Effector memory CD8-positive, alpha-beta T cell (primary cell): Measurements from ENCODE around the gene MAP4K3.
"Not testable (repeated sequence)": the region's sequence is repeated elsewhere in the genome, so short reads cannot be mapped to it uniquely, and the experiment has no call there.

Source experiments
- ATAC-seq: fragments of 150-1000 bp; cut with Tn5 transposase; replicated peaks from 2 replicates; pipeline ENCODE4 v1.10.0; 2021; ENCODE audit warnings: mild to moderate bottlenecking, moderate library complexity
- DNase-seq, 3 experiments: peaks; one replicate each; pipeline ENCODE4 v3.0.0; 2021
- H3K27ac Mint-ChIP-seq, 2 donors: one replicate each; pipeline ENCODE4 v1.8.0; 2022; ENCODE audit warnings: mild to moderate bottlenecking in 2 of 2, mixed read lengths in 2 of 2, moderate library complexity in 2 of 2
- H3K27me3 Mint-ChIP-seq, 2 donors: one replicate each; pipeline ENCODE4 v1.8.0; 2022; ENCODE audit warnings: mixed read lengths in 2 of 2
- H3K36me3 Mint-ChIP-seq: one replicate; pipeline ENCODE4 v1.8.0; 2022; ENCODE audit warnings: mild to moderate bottlenecking, moderate library complexity, mixed read lengths; ENCODE audit not compliant: insufficient read depth
- H3K4me1 Mint-ChIP-seq, 2 donors: one replicate each; pipeline ENCODE4 v1.8.0; 2022; ENCODE audit warnings: low read depth in 2 of 2, mixed read lengths in 2 of 2
- H3K4me3 Mint-ChIP-seq, 2 donors: one replicate each; pipeline ENCODE4 v1.8.0; 2022; ENCODE audit warnings: mild to moderate bottlenecking in 2 of 2, mixed read lengths in 2 of 2, moderate library complexity in 2 of 2
- H3K9me3 Mint-ChIP-seq, 2 donors: one replicate each; pipeline ENCODE4 v1.8.0; 2022; ENCODE audit warnings: mixed read lengths in 2 of 2

The MAP4K3 gene

DNA sequence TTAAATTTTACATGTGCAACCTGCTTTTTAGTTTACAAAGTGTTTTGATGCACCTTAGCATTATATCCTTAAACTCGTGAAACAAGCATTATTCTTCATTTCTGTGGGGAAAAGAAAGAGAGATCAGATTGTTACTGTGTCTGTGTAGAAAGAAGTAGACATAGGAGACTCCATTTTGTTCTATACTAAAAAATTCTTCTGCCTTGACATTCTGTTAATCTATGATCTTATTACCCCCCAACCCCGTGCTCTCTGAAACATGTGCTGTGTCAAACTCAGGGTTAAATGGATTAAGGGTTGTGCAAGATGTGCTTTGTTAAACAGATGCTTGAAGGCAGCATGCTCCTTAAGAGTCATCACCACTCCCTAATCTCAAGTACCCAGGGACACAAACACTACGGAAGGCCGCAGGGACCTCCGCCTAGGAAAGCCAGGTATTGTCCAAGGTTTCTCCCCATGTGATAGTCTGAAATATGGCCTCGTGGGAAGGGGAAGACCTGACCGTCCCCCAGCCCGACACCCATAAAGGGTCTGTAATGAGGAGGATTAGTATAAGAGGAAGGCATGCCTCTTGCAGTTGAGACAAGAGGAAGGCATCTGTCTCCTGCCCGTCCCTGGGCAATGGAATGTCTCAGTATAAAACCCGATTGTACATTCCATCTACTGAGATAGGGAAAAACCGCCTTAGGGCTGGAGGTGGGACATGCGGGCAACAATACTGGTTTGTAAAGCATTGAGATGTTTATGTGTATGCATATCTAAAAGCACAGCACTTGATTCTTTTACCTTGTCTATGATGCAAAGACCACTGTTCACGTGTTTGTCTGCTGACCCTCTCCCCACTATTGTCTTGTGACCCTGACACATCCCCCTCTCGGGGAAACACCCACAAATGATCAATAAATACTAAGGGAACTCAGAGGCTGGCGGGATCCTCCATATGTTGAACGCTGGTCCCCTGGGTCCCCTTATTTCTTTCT is 115.7 kb downstream of the MAP4K3 start:
- not testable (repeated sequence) for H3K36me3 Mint-ChIP-seq, H3K9me3 Mint-ChIP-seq, H3K27ac Mint-ChIP-seq, H3K27me3 Mint-ChIP-seq, H3K4me1 Mint-ChIP-seq, H3K4me3 Mint-ChIP-seq, ATAC-seq, DNase-seq

DNA sequence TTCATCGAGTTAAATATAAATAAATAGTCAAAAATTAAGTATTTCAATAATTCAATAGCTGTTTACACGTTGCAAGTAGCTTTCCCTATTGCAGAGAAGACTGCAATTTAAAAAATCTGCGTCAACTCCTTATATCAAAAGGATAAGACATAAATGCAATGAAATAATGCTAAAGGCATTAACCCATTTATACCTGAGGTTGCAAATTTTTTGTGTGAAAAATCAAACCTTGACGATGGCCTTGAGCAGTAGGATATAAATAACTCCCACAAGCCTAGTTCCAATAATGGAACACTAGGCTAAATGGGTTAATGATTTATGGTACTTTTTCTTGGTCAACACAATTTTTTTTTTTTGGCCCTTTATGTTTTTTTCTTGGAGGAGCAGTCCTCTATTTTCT is 116.9 kb downstream of the MAP4K3 start:
- Mint-ChIP-seq H3K27me3 (no peaks in the 10 kb centered on the region), H3K9me3 (no peaks in the 10 kb centered on the region), H3K27ac (no peak overlapping the region), H3K36me3 (no peaks in the 10 kb centered on the region), H3K4me3 (no peak overlapping the region), H3K4me1 (no peaks in the 10 kb centered on the region)
- ATAC-seq (no peak), DNase-seq (no peak)

DNA sequence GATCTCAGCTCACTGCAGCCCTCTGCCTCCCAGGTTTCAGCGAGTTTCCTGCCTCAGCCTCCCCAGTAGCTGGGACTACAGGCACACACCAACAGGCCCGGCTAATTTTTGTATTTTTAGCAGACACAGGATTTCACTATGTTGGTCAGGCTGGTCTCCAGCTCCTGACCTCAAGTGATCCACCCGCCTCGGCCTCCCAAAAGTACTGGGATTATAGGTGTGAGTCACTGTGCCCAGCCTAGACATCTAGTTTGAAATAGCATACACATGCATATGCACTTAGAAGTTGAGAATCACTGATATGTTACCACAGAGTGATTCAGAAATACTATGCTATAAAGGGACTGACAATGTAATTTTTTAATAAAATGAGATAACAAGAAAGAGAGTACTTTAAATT is 123.5 kb downstream of the MAP4K3 start:
- H3K27me3 Mint-ChIP-seq: no peaks in the 10 kb centered on the region
- no peaks in the 10 kb centered on the region for H3K4me1 Mint-ChIP-seq
- no peak overlapping the region for H3K4me3 Mint-ChIP-seq
- H3K27ac Mint-ChIP-seq: no peak overlapping the region
- H3K9me3 Mint-ChIP-seq: no peaks in the 10 kb centered on the region
- no peak for ATAC-seq
- H3K36me3 Mint-ChIP-seq: no peaks in the 10 kb centered on the region
- DNase-seq: no peak

DNA sequence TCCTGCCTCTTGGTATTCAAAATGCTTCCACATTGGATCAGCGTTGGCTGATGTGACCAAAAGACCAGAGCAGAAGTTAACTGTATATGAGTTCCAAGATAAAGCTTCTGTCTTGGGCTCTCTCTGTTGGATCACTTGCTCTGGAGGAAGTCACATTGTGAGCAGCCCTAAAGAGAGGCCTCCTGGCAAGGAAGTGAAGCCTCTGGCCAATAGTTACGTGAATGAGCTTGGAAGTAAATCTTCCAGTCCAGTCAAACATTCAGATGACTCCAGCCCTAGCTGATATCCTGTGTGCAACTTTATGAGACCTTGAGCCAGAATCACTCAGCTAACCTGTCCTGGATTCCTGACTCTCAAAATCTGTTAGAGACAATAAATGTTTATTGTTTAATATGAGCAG is 125.6 kb downstream of the MAP4K3 start:
- no peaks in the 10 kb centered on the region for H3K36me3 Mint-ChIP-seq
- ATAC-seq (no peak), DNase-seq (no peak)
- no peak overlapping the region for H3K27ac Mint-ChIP-seq
- no peaks in the 10 kb centered on the region for H3K4me1 Mint-ChIP-seq
- no peaks in the 10 kb centered on the region for H3K27me3 Mint-ChIP-seq
- H3K9me3 Mint-ChIP-seq: no peaks in the 10 kb centered on the region
- H3K4me3 Mint-ChIP-seq: no peak overlapping the region

DNA sequence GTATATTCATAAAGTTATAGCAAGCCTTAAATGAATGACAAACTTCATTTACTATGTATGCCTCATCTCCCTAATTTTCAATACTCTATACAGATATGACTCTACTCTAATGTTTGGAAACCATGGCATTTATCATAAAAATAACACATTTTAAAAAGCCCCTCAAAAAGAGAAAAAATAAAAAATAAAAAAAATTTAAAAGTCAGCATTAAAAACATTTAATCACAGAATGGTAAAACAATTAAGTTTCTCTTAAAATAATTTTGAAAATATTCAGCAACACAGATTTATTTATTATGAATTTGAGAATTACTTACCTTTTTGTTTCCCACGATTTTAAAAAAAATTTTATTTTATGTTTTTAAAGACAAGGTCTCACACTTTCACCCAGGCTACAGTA is 128.3 kb downstream of the MAP4K3 start:
- H3K9me3 Mint-ChIP-seq: no peaks in the 10 kb centered on the region
- no peaks in the 10 kb centered on the region for H3K27me3 Mint-ChIP-seq
- no peaks in the 10 kb centered on the region for H3K4me1 Mint-ChIP-seq
- DNase-seq (no peak), ATAC-seq (no peak)
- no peaks in the 10 kb centered on the region for H3K36me3 Mint-ChIP-seq
- no peak overlapping the region for H3K4me3 Mint-ChIP-seq
- no peak overlapping the region for H3K27ac Mint-ChIP-seq

DNA sequence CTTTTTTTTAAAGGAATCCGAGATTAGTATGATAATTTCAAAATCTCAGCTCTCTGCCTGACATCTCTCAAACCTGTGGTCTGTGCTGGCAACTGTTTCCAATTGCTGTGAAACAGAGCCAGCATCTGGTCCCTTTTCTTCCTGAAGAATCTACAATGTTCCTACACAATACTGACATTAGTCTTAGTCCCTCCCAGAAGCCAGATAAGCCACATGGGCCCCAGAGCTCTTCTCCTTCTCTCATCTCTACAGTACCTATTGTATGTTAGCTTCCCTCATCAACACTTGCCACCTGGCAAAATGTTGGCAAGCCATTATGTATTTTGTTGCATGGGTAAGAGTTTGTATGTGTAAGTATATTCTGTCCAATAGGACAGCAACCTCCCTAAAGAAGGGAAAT is 130.5 kb downstream of the MAP4K3 start:
- no peaks in the 10 kb centered on the region for H3K4me1 Mint-ChIP-seq

DNA sequence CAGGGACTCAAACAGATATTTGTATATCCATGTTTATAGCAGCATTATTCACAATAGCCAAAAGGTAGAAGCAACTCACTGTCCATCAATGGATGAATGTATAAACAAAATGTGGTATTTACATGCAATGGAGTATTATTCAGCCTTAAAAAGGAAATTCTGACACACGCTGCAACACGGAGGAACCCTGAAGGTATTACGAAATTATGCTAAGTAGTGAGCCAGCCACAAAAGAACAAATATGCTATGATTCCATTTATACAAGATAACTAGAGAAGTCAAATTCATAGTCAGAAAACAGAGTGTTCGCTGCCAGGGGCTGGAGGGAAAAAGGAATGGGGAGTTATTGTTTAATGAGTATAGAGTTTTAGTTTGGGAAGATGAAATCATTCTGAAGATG is 132.4 kb downstream of the MAP4K3 start:
- ATAC-seq (no peak), DNase-seq (no peak)
- Mint-ChIP-seq H3K36me3 (no peaks in the 10 kb centered on the region), H3K27me3 (no peaks in the 10 kb centered on the region), H3K4me1 (no peaks in the 10 kb centered on the region), H3K4me3 (no peak overlapping the region), H3K9me3 (no peaks in the 10 kb centered on the region), H3K27ac (no peak overlapping the region)

More for the DNA sequence above, 130.5 kb downstream of the MAP4K3 start:
- no peak for ATAC-seq
- no peaks in the 10 kb centered on the region for H3K9me3 Mint-ChIP-seq
- H3K4me3 Mint-ChIP-seq: no peak overlapping the region
- no peak for DNase-seq
- H3K27ac Mint-ChIP-seq: no peak overlapping the region
- no peaks in the 10 kb centered on the region for H3K27me3 Mint-ChIP-seq
- no peaks in the 10 kb centered on the region for H3K36me3 Mint-ChIP-seq

DNA sequence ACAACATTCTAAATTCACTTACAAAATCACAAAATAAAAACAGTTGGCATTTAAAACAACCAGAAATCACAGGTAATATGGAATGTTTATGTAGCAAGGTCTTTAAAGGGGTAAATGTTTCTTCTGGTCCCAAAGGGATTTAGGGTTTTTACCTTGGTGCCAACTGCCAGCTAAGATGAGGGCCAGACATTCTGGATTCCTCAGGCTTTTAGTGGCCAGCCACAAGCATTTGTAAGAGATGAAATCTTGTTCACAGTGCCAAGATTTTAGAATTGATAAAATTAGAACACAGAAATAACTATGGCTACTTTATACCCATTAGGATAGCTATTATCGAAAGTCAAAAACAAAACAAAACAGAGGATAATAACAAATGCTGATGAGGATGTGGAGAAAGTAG is 132.9 kb downstream of the MAP4K3 start:
- no peak for DNase-seq
- no peaks in the 10 kb centered on the region for H3K36me3 Mint-ChIP-seq
- H3K4me3 Mint-ChIP-seq: no peak overlapping the region
- no peaks in the 10 kb centered on the region for H3K27me3 Mint-ChIP-seq
- ATAC-seq: no peak
- no peaks in the 10 kb centered on the region for H3K4me1 Mint-ChIP-seq
- no peaks in the 10 kb centered on the region for H3K9me3 Mint-ChIP-seq
- no peak overlapping the region for H3K27ac Mint-ChIP-seq

DNA sequence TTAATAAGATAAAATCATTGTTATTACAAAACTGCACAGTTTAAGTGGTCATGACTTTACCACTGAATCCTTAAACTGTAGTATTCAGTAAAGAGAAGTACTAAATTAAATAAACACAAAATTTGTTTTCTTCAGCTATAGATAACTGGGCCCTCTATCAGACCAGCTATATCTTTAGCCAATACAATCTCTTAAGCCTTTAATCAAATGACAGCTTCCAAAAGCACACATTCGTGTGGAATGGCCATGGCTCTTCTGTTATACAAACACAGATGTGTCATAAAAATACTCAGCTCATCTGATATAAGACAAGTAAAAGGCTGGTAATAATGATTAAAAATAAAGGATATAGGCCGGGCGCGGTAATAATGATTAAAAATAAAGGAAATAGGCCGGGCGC is 135.7 kb downstream of the MAP4K3 start:
- no peak for DNase-seq
- Mint-ChIP-seq H3K4me1 (no peaks in the 10 kb centered on the region), H3K9me3 (no peaks in the 10 kb centered on the region), H3K27me3 (no peaks in the 10 kb centered on the region), H3K36me3 (no peaks in the 10 kb centered on the region), H3K27ac (no peak overlapping the region), H3K4me3 (no peak overlapping the region)
- no peak for ATAC-seq

DNA sequence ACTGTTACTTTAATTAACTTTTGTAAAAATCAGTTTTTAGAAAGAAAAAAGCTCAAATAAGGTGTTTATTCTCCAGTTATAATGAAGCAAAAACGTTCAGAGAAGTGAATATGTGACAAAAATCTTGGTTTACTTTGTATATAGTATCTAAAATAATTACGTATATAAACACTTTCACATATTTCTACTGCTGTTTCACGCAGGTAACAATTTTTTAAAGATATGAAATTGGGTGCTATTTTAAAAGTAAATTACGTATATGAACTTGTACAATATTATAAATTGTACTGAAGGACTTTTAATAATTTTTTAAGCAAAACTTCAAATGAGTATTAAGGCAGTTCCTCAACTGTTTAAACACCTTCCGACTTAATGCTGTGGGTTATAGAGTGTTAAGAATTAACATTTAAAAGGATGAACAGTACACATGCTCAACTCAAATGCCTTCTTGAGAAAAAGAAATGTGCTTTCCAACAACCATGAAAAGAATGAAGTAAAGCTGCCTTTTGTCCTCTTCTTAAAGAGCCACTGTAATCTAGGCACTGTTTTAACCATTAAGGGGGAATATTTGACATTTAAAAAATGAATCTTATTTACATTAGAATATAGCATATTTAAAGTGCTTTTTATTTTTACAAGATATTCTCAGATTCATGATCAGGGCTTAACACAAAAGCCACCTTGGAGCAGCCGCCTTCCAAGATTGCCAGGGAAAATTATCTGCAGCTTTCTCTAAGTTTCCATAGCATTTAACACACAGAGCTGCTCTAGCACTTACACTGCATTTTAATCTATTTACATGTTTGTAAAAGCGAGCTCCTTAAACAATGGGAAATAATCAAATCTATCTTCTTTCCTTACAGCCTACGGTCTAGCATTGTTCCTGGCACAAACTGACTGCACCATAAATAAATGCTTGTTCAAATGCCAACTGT is 136.8 kb downstream of the MAP4K3 start:
- no peak overlapping the region for H3K27ac Mint-ChIP-seq
- no peak for ATAC-seq
- no peak for DNase-seq

DNA sequence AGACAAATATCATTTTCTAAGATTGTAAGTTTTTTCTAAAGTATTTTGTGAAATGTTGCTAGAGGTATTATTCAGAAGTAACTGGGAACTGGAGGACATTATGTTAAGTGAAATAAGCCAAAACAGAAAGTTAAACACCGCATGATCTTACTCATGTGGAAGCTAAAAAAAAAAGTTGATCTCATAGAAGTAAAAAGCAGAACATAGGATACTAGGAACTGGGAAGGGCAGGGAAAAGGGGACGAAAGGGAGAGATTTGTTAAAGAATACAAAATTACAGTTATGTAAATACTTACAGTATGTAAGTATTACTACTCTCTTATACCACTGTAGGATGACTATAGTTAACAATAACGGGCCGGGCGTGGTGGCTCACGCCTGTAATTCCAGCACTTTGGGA is 146.7 kb downstream of the MAP4K3 start:
- no peaks in the 10 kb centered on the region for H3K4me1 Mint-ChIP-seq
- H3K27ac Mint-ChIP-seq: no peak overlapping the region
- H3K27me3 Mint-ChIP-seq: no peaks in the 10 kb centered on the region

More for the DNA sequence above, 136.8 kb downstream of the MAP4K3 start:
- H3K36me3 Mint-ChIP-seq: no peaks in the 10 kb centered on the region
- H3K9me3 Mint-ChIP-seq: no peaks in the 10 kb centered on the region
- no peaks in the 10 kb centered on the region for H3K4me1 Mint-ChIP-seq
- H3K4me3 Mint-ChIP-seq: no peak overlapping the region
- H3K27me3 Mint-ChIP-seq: no peaks in the 10 kb centered on the region

DNA sequence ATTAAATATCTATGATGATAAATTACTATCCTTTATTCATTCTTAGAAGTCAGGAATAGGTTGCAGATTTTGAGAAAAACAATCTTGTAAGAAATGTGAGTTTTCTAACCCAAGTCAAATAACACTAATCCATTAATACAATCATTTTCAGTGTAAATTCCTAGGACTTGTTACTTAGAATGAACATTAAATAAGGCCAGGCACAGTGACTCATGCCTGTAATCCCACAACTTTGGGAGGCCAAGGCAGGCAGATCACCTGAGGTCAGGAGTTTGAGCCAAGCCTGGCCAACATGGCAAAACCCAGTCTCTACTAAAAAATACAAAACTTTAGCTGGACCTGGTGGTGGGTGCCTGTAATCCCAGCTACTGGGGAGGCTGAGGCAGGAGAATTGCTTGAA is 147.5 kb downstream of the MAP4K3 start:
- no peak overlapping the region for H3K4me3 Mint-ChIP-seq
- H3K27ac Mint-ChIP-seq: no peak overlapping the region
- H3K4me1 Mint-ChIP-seq: no peaks in the 10 kb centered on the region
- ATAC-seq: no peak
- peaks cover 13% of the 10 kb centered on the region for H3K36me3 Mint-ChIP-seq
- no peak for DNase-seq
- H3K9me3 Mint-ChIP-seq: no peaks in the 10 kb centered on the region
- no peaks in the 10 kb centered on the region for H3K27me3 Mint-ChIP-seq

More for the DNA sequence above, 146.7 kb downstream of the MAP4K3 start:
- ATAC-seq (no peak), DNase-seq (no peak)
- no peaks in the 10 kb centered on the region for H3K9me3 Mint-ChIP-seq
- H3K36me3 Mint-ChIP-seq: peaks cover 13% of the 10 kb centered on the region
- no peak overlapping the region for H3K4me3 Mint-ChIP-seq

DNA sequence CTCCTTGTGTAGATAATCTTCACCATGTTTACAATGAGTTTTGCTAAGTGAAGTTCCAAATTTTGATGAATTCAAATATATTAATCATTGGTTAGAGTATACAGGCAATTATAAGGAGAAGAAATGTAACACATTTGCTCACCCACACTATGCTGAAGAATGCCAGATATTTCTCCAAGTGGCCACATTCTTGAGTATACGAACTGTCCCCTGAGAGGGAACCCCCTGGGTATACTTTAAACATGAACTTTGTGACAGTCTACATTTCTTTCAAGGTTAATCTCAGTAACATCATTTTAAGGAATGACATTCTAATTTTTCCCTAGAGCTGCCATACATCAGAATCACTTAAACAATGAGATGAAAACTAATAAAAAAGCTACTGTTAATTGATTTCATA is 153.5 kb downstream of the MAP4K3 start:
- Mint-ChIP-seq H3K4me3 (no peak overlapping the region), H3K4me1 (no peaks in the 10 kb centered on the region), H3K27me3 (no peaks in the 10 kb centered on the region), H3K36me3 (no peaks in the 10 kb centered on the region), H3K27ac (no peak overlapping the region), H3K9me3 (no peaks in the 10 kb centered on the region)
- ATAC-seq (no peak), DNase-seq (no peak)

DNA sequence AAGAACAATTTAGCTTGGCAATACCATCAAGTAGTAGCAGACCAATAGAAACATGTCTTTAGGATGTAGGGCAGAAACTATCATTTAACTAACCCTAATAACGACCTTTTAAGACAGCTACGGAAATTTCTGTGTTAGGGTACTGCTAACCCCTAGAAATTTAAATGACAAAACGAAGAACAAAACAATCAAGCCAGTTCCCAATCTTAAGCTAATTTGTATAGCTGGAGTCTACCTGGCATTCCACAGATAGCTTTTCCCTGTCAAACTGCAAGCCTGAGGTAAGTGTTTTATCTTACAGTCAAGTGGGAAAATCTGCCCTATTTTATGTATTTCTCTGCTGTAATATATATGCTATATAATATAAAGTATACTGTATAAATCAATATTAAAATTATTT is 155.7 kb downstream of the MAP4K3 start:
- Mint-ChIP-seq H3K27ac (no peak overlapping the region), H3K36me3 (peaks cover 7% of the 10 kb centered on the region), H3K4me1 (no peaks in the 10 kb centered on the region), H3K4me3 (no peak overlapping the region), H3K9me3 (no peaks in the 10 kb centered on the region), H3K27me3 (no peaks in the 10 kb centered on the region)
- ATAC-seq (no peak), DNase-seq (no peak)
